Mesodermal cell (in vitro differentiated cells): ENCODE results near the gene NXPH3.

Source experiments
- H3K27ac ChIP-seq: 2 replicates; pipeline ENCODE4 v1.7.0; 2013; ENCODE audit warnings: mild to moderate bottlenecking, low read depth, low read length, moderate library complexity; ENCODE audit not compliant: severe bottlenecking
- H3K36me3 ChIP-seq: 2 replicates; pipeline ENCODE4 v1.7.1; 2013; ENCODE audit warnings: mild to moderate bottlenecking, low read length, moderate library complexity; ENCODE audit not compliant: control insufficient read depth, insufficient read depth
- H3K4me1 ChIP-seq: one replicate; pipeline ENCODE4 v1.7.1; 2013; ENCODE audit warnings: mild to moderate bottlenecking, low read length; ENCODE audit not compliant: insufficient read depth, control insufficient read depth, poor library complexity, severe bottlenecking
- H3K4me3 ChIP-seq: 2 replicates; pipeline ENCODE4 v1.7.0; 2013; ENCODE audit warnings: low read length, control low read depth, mild to moderate bottlenecking; ENCODE audit not compliant: insufficient read depth, poor library complexity, severe bottlenecking; ENCODE audit errors: extremely low read depth
- H3K9me3 ChIP-seq: 2 replicates; pipeline ENCODE4 v1.7.1; 2013; ENCODE audit warnings: mild to moderate bottlenecking, low read length, moderate library complexity; ENCODE audit not compliant: control insufficient read depth
- WGBS, 2 experiments: methylation state at CpG; one replicate each; pipeline ENCODE4 v1.1.5; 2013; ENCODE audit warnings: missing lambda C conversion rate in 2 of 2; ENCODE audit not compliant: insufficient coverage in 2 of 2; 5-methylcytosine and 5-hydroxymethylcytosine counted together

NXPH3 gene

DNA sequence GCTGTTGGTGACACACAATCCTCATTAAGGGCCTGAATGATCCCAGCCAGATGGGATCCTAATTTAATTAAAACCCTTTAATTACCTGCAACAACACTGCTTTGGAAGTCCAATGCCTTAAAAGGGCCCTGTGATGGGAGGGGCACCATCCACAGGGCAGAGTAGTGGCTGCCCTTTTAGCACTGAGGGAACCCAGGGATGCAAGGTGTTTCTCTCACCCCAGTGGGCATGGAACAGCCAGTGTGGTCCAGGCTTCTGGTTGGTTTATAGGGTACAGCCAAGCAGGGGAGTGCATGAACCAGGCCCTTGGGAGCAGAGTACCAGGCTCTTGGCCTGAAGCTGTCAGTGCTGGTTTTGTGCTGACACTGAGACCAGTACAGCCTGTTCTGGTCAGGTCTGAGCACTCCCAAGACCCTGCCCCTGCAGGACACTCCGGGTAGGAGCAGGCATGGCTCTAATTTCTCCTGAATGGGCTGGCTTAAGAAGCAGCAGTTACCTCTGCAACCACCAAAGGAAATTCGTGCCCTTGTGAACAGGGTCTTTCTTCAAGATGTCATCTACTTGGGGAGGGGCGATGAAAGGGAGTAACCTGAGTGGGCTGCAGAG is 9.9 kb downstream of the NXPH3 start:
- WGBS, 2 experiments: 47 to 59% methylated on average over 3 of the region's 3 CpGs
- no peaks in the 10 kb centered on the region for H3K9me3 ChIP-seq

DNA sequence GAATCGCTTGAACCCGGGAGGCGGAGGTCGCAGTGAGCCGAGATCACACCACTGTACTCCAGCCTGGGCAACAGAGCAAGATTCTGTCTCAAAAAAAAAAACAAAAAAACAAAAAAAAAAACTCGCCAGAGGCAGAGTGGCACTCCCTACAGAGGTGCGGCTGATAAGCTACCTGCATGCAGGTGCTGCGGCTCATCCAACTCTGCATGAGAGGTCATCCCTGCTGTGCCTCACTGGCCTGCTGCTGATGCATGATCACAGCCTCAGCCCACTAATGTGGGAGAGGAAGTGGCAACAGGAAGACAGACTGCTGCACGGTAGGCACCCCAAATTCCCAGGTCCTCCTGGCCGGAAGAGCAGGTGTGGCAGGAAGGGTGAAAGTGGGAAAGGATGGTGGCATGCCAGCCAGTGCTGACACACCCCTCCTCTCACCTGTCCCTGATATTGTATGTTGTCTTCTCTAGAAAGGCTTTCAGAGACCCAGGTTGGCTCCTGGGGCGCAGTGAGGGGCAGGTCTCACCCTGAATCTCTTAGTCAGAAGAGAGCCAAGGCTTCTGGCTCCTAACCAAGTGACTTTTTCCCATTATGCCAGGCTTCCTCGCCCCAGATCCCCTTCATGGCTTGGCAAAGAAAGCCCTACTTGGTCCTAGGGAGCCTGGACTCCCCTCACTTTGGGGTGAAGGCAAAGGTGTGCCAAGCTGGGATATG is 11.8 kb downstream of the NXPH3 start:
- no peaks in the 10 kb centered on the region for H3K4me1 ChIP-seq
- no peak overlapping the region for H3K27ac ChIP-seq
- no peak overlapping the region for H3K4me3 ChIP-seq
- no peaks in the 10 kb centered on the region for H3K9me3 ChIP-seq
- no peaks in the 10 kb centered on the region for H3K36me3 ChIP-seq
- 84 to 87% methylated on average over 7 to 9 of the region's 12 CpGs for WGBS, 2 experiments

More for the DNA sequence above, 9.9 kb downstream of the NXPH3 start:
- H3K4me1 ChIP-seq: no peaks in the 10 kb centered on the region
- H3K4me3 ChIP-seq: no peak overlapping the region
- H3K27ac ChIP-seq: no peak overlapping the region
- H3K36me3 ChIP-seq: no peaks in the 10 kb centered on the region

DNA sequence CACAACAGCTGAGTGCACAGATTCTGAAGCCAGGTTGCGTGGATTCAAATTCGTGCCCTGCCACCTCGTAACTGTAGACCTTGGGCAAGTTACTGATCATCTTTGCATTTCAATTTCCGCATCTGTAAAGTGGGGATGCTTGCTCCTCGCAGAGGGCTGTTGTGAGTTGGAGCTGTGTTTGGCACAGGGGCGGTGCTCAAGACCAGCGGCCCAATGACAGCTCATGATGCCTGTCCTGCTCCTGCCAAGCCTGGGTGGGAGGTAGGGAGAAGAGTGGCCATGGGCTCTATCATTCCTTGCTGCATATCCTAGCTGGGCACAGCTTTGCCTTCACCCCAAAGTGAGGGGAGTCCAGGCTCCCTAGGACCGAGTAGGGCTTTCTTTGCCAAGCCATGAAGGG is 12.6 kb downstream of the NXPH3 start:
- Histone ChIP-seq H3K9me3 (no peaks in the 10 kb centered on the region), H3K36me3 (no peaks in the 10 kb centered on the region), H3K4me1 (no peaks in the 10 kb centered on the region), H3K4me3 (no peak overlapping the region), H3K27ac (no peak overlapping the region)
- WGBS, 2 experiments: 82 to 88% methylated on average over 5 to 8 of the region's 8 CpGs

DNA sequence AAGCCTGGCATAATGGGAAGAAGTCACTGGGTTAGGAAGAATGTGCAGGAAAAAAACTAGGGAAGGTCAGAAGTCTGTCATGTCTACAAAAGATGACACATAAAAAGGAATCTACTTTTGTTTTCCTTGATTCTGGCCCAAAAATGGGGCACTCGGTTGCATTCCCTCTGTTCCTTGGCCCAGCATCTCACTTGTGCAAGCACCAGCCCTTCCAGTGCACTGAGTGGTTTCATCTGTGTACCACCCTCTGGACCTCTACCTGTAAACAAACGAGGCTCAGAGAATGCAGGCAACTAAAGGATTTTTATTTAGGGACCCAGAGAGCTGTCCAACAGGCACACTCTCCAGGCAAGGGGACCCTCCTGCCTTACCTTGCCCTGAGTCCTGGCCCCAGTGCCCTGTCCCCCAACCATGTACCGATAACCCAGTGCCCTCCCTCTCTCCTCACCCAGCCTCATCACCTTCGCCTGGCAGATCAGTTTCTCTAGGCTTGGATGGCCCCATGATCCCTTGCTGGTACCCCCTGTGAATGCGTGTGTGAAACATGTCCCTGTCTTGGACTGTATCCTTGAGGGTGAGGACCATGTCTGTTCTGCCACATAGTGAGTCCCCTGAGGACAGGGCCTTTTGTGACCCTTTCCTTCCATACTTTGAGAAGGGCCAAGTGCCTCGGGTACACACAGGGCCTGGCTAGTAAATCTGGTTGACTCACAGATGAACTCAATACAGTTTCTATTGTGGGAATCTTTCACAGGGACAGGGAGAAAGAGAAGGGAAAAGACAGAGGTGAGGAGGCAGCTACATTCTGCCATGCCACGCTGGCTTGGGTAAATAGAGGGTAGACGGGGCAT is 13.3 kb downstream of the NXPH3 start:
- H3K36me3 ChIP-seq: peaks cover 6% of the 10 kb centered on the region
- H3K27ac ChIP-seq: no peak overlapping the region
- H3K4me3 ChIP-seq: no peak overlapping the region
- H3K4me1 ChIP-seq: no peaks in the 10 kb centered on the region
- no peaks in the 10 kb centered on the region for H3K9me3 ChIP-seq
- 94 to 96% methylated on average over 5 to 7 of the region's 8 CpGs for WGBS, 2 experiments

DNA sequence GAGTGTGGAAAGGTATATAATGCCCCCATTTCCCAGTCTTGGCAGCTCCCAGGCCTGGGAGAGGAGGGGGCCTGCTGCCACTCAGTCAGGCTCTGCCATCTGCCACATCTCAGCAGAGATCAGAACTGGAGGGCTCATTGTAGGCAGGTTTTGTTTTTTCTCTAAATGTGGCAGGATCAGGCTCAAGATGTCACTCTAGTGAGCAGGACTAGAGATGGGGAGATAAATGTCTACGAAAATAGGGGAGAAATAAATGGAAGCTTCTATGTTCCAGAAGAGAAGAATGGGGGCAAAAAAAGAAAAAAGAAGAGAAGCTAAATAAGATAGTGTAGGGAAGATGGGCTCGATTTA is 13.9 kb downstream of the NXPH3 start:
- no peaks in the 10 kb centered on the region for H3K4me1 ChIP-seq
- H3K9me3 ChIP-seq: no peaks in the 10 kb centered on the region
- H3K27ac ChIP-seq: no peak overlapping the region
- 83 to 92% methylated on average over 1 to 2 of the region's 2 CpGs for WGBS, 2 experiments
- H3K36me3 ChIP-seq: peaks cover 12% of the 10 kb centered on the region
- no peak overlapping the region for H3K4me3 ChIP-seq

DNA sequence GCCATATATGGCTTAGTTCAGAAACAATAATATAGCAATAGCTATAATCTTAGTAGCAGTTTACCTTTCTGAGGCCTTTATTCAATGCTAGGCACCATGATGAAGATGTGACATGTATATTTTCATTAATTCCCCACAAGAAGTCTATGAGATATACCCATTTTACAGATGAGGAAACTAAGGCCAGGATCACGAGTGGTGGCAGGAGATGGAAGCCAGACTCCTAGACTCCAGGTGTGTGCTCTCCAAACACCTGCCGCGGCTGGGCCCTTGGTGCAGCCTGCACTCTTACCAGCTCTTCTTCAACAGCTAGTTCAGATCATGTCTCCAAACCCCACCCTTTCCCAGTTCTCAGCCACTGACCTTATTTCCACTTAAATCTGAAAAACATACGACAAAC is 15.2 kb downstream of the NXPH3 start:
- 96 to 99% methylated on average over 3 to 4 of the region's 4 CpGs for WGBS, 2 experiments
- Histone ChIP-seq H3K36me3 (peaks cover 16% of the 10 kb centered on the region), H3K27ac (no peak overlapping the region), H3K9me3 (no peaks in the 10 kb centered on the region), H3K4me1 (no peaks in the 10 kb centered on the region), H3K4me3 (no peak overlapping the region)

DNA sequence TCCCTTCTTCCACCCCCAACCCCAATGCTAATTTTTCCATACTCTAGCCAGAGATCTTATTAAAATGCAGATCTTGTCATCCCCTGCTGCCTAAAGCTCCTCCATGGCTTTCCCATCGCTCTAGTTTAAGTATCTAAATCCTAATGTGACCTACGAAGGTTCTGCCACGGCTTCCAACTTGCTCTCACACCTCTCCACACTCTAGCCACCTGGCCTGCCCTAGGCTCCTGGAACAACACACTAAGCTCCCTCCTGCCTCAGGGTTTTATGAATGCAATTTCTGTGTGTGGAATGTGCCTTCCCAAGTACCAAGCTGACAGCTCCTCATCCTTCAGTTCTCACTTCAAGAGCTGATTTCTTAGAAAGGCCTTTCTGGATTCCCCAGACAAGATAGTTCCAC is 16.6 kb downstream of the NXPH3 start:
- H3K27ac ChIP-seq: no peak overlapping the region
- no peaks in the 10 kb centered on the region for H3K4me1 ChIP-seq
- WGBS, 2 experiments: 80 to 86% methylated on average over 1 to 3 of the region's 3 CpGs
- H3K36me3 ChIP-seq: peaks cover 30% of the 10 kb centered on the region
- no peaks in the 10 kb centered on the region for H3K9me3 ChIP-seq
- no peak overlapping the region for H3K4me3 ChIP-seq

DNA sequence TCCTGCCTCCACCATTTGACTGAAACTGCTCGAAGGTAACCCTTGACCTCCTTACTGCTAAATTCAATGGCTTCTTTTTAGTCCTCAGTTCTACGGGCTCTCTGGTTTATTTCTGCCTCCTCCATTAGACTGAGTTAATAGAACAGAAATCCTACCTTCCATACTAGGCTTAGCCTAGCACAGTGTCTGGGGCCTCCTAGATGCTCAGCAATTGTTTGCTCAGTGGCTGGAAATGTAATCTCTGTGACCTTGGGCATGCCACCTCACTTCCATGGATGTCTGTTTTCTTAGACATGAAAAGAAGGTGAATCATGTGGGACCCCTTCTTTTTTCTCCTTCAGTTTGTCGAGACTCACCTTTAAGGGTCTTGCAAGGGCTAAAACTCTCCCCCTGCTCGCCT is 19.7 kb downstream of the NXPH3 start:
- WGBS, 2 experiments: 86 to 100% methylated on average over 2 of the region's 4 CpGs
- Histone ChIP-seq H3K36me3 (peaks cover 58% of the 10 kb centered on the region), H3K9me3 (no peaks in the 10 kb centered on the region), H3K4me3 (no peak overlapping the region), H3K27ac (no peak overlapping the region), H3K4me1 (no peaks in the 10 kb centered on the region)

DNA sequence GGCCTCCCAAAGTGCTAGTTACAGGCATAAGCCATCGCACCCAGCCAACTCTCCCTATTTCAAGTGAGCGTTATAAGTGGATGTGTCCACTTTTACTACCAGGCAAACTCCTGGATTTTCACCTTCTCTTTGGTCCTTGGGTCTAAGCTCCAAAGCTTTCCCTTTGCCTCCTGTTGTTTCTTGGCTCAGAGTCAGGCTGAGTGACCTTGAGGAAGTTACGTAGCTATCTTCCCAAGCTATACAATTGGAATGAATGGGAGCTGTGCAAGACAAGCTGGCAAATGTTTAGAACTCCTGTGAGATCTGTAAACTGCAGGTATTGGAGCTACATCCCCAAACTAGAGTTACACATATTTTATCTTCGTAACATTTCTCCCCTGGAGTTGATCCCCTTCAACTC is 20.3 kb downstream of the NXPH3 start:
- no peaks in the 10 kb centered on the region for H3K9me3 ChIP-seq
- no peak overlapping the region for H3K4me3 ChIP-seq
- H3K27ac ChIP-seq: no peak overlapping the region
- peaks cover 64% of the 10 kb centered on the region for H3K36me3 ChIP-seq
- no peaks in the 10 kb centered on the region for H3K4me1 ChIP-seq
- 88 to 97% methylated on average over 3 of the region's 4 CpGs for WGBS, 2 experiments

DNA sequence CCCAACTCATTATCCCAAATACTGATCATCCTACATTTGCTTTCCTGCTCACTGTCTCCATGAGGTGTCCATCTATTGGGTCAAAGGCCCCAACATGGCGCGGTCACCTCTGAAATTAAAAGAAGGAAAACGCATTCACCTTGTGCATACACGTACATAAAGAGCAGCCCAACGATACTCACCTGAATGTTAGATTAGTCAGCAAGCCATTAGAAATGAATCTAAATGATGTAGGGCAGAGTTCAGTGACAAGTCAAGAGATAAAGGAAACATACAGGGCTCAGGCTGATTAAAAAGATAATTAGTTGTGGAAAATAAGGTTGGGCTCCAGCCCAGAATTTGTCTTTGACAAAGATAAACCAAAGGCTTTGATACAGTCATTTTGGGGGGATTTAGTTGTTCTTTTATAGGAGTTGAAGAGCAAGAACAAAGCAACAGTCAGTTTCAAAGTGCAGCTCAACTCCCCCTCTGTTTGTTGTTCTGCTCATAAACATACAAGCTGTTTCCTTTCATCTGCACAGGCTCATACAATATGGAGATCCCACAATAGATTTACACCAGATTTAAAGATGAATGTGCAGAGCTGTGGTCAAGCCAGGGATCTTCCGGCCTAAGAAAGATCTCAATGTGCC is 21.1 kb downstream of the NXPH3 start:
- peaks cover 69% of the 10 kb centered on the region for H3K36me3 ChIP-seq
- H3K9me3 ChIP-seq: no peaks in the 10 kb centered on the region
- no peaks in the 10 kb centered on the region for H3K4me1 ChIP-seq
- H3K4me3 ChIP-seq: no peak overlapping the region
- 89 to 100% methylated on average over 5 of the region's 6 CpGs for WGBS, 2 experiments
- H3K27ac ChIP-seq: no peak overlapping the region
